Ishikawa (cell line): ENCODE data around the gene ARFGAP1.

Source experiments
- CEBPB ChIP-seq: IDR thresholded peaks from 2 replicates; pipeline ENCODE4 v1.6.1; 2012
- EGR1 ChIP-seq: IDR thresholded peaks from 2 replicates; pipeline ENCODE4 v1.6.1; 2012
- EP300 ChIP-seq: IDR thresholded peaks from 2 replicates; pipeline ENCODE4 v1.6.1; 2012; ENCODE audit warnings: borderline replicate concordance
- FOXM1 ChIP-seq: IDR thresholded peaks from 2 replicates; pipeline ENCODE4 v1.6.1; 2012; ENCODE audit warnings: low read depth, borderline replicate concordance
- NFIC ChIP-seq: IDR thresholded peaks from 2 replicates; pipeline ENCODE4 v1.6.1; 2012
- RAD21 ChIP-seq: IDR thresholded peaks from 2 replicates; pipeline ENCODE4 v1.6.1; 2012; ENCODE audit warnings: low read depth
- REST ChIP-seq: IDR thresholded peaks from 2 replicates; pipeline ENCODE4 v1.6.1; 2012; ENCODE audit warnings: low read depth, mild to moderate bottlenecking
- TAF1 ChIP-seq: IDR thresholded peaks from 2 replicates; pipeline ENCODE4 v1.6.1; 2012; ENCODE audit warnings: low read depth, mild to moderate bottlenecking
- TCF12 ChIP-seq: IDR thresholded peaks from 2 replicates; pipeline ENCODE4 v1.6.1; 2012; ENCODE audit warnings: low read depth
- TEAD4 ChIP-seq: IDR thresholded peaks from 2 replicates; pipeline ENCODE4 v1.6.1; 2012
- YY1 ChIP-seq: IDR thresholded peaks from 2 replicates; pipeline ENCODE4 v1.6.1; 2012; ENCODE audit warnings: low read depth
- ZBTB7A ChIP-seq: IDR thresholded peaks from 2 replicates; pipeline ENCODE4 v1.6.1; 2012; ENCODE audit warnings: low read depth
- TF ChIP-seq, protein P1 (sequence below): IDR thresholded peaks from 2 replicates; pipeline ENCODE4 v1.6.1; 2012

- TF ChIP-seq RAD21 (no peak), EP300 (no peak), YY1 (no peak), TAF1 (no peak), TEAD4 (no peak), REST (no peak), ZBTB7A (no peak), TCF12 (no peak), CEBPB (no peak), EGR1 (no peak), NFIC (no peak), FOXM1 (no peak)
- TF ChIP-seq, protein P1, sequence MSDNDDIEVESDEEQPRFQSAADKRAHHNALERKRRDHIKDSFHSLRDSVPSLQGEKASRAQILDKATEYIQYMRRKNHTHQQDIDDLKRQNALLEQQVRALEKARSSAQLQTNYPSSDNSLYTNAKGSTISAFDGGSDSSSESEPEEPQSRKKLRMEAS, result no peak
Measured at GRCh38 chr20:63314015-63314471, 41.4 kb downstream of the ARFGAP1 start.
